Nucleus accumbens (tissue), 56 donors: ENCODE data around the gene CTNNA2.

Experiments
- DNase-seq, 56 donors: peaks; one replicate each; lab custom pipeline; 2025; lab: John Stamatoyannopoulos, UW

Gene CTNNA2

GRCh38 chr2:79780781-79781180 lies 267.9 kb downstream of the CTNNA2 start:
- DNase-seq = no peak

GRCh38 chr2:79782576-79783452 lies 270.0 kb downstream of the CTNNA2 start:
- peak in 1 of 56 donors; percentile 21 for DNase-seq

- DNase-seq = no peak
These were observed 276.3 kb downstream of the CTNNA2 start for GRCh38 chr2:79788952-79789651.

- no peak for DNase-seq
These were observed 277.0 kb downstream of the CTNNA2 start for GRCh38 chr2:79789811-79790210.

GRCh38 chr2:79792090-79792489 lies 279.2 kb downstream of the CTNNA2 start:
- DNase-seq = no peak

- DNase-seq = peak in 1 of 56 donors; percentile 12
These were observed 280.2 kb downstream of the CTNNA2 start for GRCh38 chr2:79793006-79793405.

- DNase-seq = no peak
These were observed 283.8 kb downstream of the CTNNA2 start for GRCh38 chr2:79796641-79797040.

GRCh38 chr2:79798776-79799175 lies 285.9 kb downstream of the CTNNA2 start:
- DNase-seq = no peak

GRCh38 chr2:79799729-79800128 lies 286.9 kb downstream of the CTNNA2 start:
- no peak for DNase-seq

GRCh38 chr2:79801082-79801481 lies 288.2 kb downstream of the CTNNA2 start:
- no peak for DNase-seq

- no peak for DNase-seq
These were observed 304.4 kb downstream of the CTNNA2 start for GRCh38 chr2:79817288-79817687.

GRCh38 chr2:79820281-79820680 lies 307.4 kb downstream of the CTNNA2 start:
- DNase-seq = no peak

- no peak for DNase-seq
These were observed 309.3 kb downstream of the CTNNA2 start for GRCh38 chr2:79822136-79822535.

- no peak for DNase-seq
These were observed 311.4 kb downstream of the CTNNA2 start for GRCh38 chr2:79824086-79824786.

GRCh38 chr2:79827881-79828280 lies 315.0 kb downstream of the CTNNA2 start:
- no peak for DNase-seq

GRCh38 chr2:79830501-79830900 lies 317.6 kb downstream of the CTNNA2 start:
- DNase-seq = no peak

GRCh38 chr2:79831961-79832360 lies 319.1 kb downstream of the CTNNA2 start:
- DNase-seq = peak in 3 of 56 donors; percentile 4 to 14 (median 12)

- peak in 33 of 56 donors; percentile 1 to 64 (median 22) for DNase-seq
These were observed 319.8 kb downstream of the CTNNA2 start for GRCh38 chr2:79832511-79833234.

- DNase-seq = peak in 1 of 56 donors; percentile 16
These were observed 320.5 kb downstream of the CTNNA2 start for GRCh38 chr2:79833235-79833878.

GRCh38 chr2:79835911-79836310 lies 323.1 kb downstream of the CTNNA2 start:
- no peak for DNase-seq
